Muscle layer of colon (tissue), 2 donors: ENCODE data around the gene MGLL.

Experiments
- H3K27ac ChIP-seq: one replicate; pipeline ENCODE4 v1.7.0; 2013; ENCODE audit warnings: low read depth, mild to moderate bottlenecking, low read length, moderate library complexity
- H3K27me3 ChIP-seq, 2 donors: one replicate each; pipeline ENCODE4 v1.7.0; 2013; ENCODE audit warnings: low read length in 2 of 2, mild to moderate bottlenecking in 2 of 2; ENCODE audit not compliant: insufficient read depth in 2 of 2, control insufficient read depth in 1 of 2
- H3K36me3 ChIP-seq: one replicate; pipeline ENCODE4 v1.7.0; 2013; ENCODE audit warnings: mild to moderate bottlenecking, low read length; ENCODE audit not compliant: insufficient read depth
- H3K4me1 ChIP-seq: one replicate; pipeline ENCODE4 v1.7.0; 2013; ENCODE audit warnings: mild to moderate bottlenecking, low read length; ENCODE audit not compliant: insufficient read depth
- H3K4me3 ChIP-seq, 2 donors: one replicate each; pipeline ENCODE4 v1.7.0; 2013; ENCODE audit warnings: low read length in 2 of 2, low read depth in 1 of 2, mild to moderate bottlenecking in 1 of 2, moderate library complexity in 1 of 2
- H3K9ac ChIP-seq: one replicate; pipeline ENCODE4 v1.7.0; 2013; ENCODE audit warnings: low read length
- H3K9me3 ChIP-seq: one replicate; pipeline ENCODE4 v1.7.0; 2013; ENCODE audit warnings: mild to moderate bottlenecking, low read length
- donor health status: abdominal sarcoma.
- donor health status: Adenocarcinoma of cecum.

Gene MGLL

GRCh38 chr3:127676921-127677351 is 145.4 kb downstream of the MGLL start:
- Histone ChIP-seq H3K27ac (no peak overlapping the region), H3K9me3 (no peaks in the 10 kb centered on the region), H3K4me3 (no peak overlapping the region), H3K27me3 (no peaks in the 10 kb centered on the region), H3K4me1 (peaks cover 5% of the 10 kb centered on the region), H3K9ac (no peak overlapping the region), H3K36me3 (peaks cover 33% of the 10 kb centered on the region)

DNA sequence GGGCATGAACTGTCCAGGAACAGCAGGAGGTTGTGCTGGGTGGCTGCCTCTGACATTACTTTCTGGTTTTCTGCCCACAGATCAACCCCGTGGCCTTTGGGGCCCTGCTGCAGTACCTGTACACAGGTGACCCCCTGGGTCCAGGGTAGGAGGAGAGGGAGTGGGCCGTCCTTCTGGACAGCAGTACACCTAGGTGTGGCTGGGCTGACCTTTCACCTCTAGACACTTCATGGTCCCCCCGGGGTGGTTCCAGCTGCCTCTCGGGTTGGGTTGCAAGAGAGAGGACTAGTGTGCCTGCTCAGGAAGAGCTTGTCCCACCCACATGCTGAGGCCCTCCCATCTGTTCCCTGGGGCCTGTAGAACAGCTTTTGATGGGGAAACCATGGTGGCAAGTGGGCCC is 145.9 kb downstream of the MGLL start:
- H3K9me3 ChIP-seq: no peaks in the 10 kb centered on the region
- peaks cover 10% of the 10 kb centered on the region for H3K4me1 ChIP-seq
- no peak overlapping the region for H3K4me3 ChIP-seq
- no peak overlapping the region for H3K27ac ChIP-seq
- H3K36me3 ChIP-seq: peaks cover 33% of the 10 kb centered on the region
- no peak overlapping the region for H3K9ac ChIP-seq
- H3K27me3 ChIP-seq: no peaks in the 10 kb centered on the region

GRCh38 chr3:127675651-127676391 is 146.5 kb downstream of the MGLL start:
- Histone ChIP-seq H3K4me3 (no peak overlapping the region), H3K9me3 (no peaks in the 10 kb centered on the region), H3K27ac (no peak overlapping the region), H3K27me3 (no peaks in the 10 kb centered on the region), H3K4me1 (peaks cover 11% of the 10 kb centered on the region), H3K9ac (no peak overlapping the region), H3K36me3 (peaks cover 33% of the 10 kb centered on the region)

DNA sequence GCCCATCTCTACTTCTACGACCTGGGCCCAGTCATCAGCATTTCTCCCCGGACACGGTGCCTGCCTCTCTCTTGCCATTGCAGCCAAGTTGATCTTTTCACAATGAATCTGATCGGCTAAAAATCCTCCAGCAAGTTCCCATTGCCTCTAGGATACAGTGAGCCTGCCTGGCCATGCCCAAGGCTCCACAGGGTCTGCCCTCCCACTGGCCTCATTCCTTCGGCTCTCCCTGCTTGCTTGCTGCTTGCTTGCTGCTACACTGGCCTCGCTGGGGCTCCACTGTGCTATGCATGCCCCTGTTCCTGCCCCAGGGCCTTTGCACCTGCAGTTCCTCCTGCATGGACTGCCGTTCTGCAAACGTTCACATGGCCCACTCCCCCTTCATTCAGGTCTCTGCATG is 147.5 kb downstream of the MGLL start:
- H3K9ac ChIP-seq: no peak overlapping the region
- H3K27ac ChIP-seq: no peak overlapping the region
- no peaks in the 10 kb centered on the region for H3K27me3 ChIP-seq
- no peak overlapping the region for H3K4me3 ChIP-seq
- H3K9me3 ChIP-seq: no peaks in the 10 kb centered on the region
- peaks cover 11% of the 10 kb centered on the region for H3K4me1 ChIP-seq
- H3K36me3 ChIP-seq: peaks cover 33% of the 10 kb centered on the region

DNA sequence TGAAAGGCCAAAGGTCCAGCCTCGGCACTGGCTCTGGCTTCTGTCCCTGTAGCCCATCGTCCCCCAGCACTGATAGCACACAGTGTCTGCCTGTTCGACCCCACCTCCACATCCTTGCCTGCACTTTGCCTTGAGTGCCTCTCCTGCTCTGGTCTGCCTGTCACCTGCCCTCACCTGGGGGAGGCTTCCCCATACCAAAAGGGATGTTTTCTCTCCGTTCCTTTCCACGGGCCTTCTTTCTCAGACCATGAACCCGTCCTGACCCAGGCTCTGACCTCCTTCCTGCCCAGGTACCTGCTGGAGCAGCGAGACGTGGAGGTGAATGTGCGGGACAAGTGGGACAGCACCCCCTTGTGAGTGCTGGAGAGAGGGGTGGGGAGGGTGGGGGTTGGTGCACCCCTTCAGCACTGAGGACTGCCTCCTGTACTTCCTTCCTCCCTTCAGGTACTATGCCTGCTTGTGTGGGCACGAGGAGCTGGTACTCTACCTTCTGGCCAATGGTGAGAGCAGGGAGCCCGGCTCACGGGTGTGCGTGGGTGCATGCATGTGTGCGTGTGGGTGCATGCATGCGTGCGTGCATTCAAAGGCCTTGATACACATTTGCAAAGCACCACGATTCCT is 148.1 kb downstream of the MGLL start:
- Histone ChIP-seq H3K4me1 (peaks cover 11% of the 10 kb centered on the region), H3K27ac (no peak overlapping the region), H3K4me3 (peak overlapping the region in 1 of 2 donors; percentile 62), H3K27me3 (no peaks in the 10 kb centered on the region), H3K36me3 (peaks cover 33% of the 10 kb centered on the region), H3K9ac (peak overlapping the region; percentile 64), H3K9me3 (no peaks in the 10 kb centered on the region)

DNA sequence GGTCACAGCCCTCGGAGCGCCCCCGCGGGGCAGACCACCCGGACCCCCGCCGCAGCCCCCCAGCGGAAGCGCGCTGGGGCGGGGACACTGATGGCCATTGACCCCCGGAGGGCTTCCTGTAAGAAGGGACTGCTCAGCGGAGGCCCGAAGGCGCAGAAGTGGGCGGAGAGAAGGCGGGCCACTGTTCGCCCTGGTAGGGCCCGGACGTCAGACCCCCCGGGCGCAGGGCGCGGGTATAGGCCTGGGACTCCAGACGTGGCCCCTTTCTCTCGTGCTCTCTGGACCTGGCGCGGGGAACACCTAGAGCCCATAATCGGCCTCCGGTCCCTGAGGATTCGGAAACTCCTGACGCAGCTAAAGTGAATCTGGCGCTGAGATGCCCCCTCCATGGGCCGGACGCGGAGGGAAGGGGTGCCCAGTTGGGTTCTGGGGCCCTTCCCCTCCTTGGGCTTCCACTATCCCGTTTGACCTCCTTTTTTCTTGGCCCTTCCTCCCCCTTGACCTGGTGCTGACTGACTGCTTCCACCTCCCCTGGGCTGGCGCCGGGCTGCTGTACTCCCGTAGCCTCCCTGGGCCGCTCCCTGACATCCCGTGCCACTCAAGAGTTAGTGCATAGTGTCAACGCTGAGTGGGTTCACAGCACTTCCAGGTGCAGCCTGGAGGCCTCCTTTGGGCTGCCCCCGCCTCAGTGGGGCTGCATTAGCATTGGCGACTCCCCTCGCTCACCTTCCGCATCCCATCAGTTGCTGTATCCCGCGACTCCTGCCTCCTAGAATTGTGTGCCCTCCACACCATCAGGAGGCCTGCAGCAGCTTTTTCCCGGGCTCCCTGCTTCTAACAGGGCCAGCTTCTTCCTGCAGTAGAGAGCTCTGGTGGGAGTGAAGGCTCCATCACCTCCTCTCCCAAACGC is 148.9 kb downstream of the MGLL start:
- H3K9ac ChIP-seq: peak overlapping the region; percentile 64
- H3K4me3 ChIP-seq: peak overlapping the region; percentile 62 to 99
- peaks cover 11% of the 10 kb centered on the region for H3K4me1 ChIP-seq
- H3K9me3 ChIP-seq: no peaks in the 10 kb centered on the region
- H3K27me3 ChIP-seq: no peaks in the 10 kb centered on the region
- H3K36me3 ChIP-seq: peaks cover 26% of the 10 kb centered on the region
- H3K27ac ChIP-seq: peak overlapping the region; percentile 88

- Histone ChIP-seq H3K27me3 (no peaks in the 10 kb centered on the region), H3K4me1 (peaks cover 11% of the 10 kb centered on the region), H3K27ac (peak within 1 kb of the TSS; percentile 88), H3K36me3 (peaks cover 19% of the 10 kb centered on the region), H3K9me3 (no peaks in the 10 kb centered on the region), H3K4me3 (peak within 1 kb of the TSS; percentile 67 to 99), H3K9ac (peak within 1 kb of the TSS; percentile 65)
These were observed 149.7 kb downstream of the MGLL start, which contains the start of gene ABTB1 for GRCh38 chr3:127672429-127673190. Gene ABTB1 (plus strand): TSS chr3:127672952. CDS start chr3:127673026, 74 bp downstream.

GRCh38 chr3:127671523-127672428 is 150.5 kb downstream of the MGLL start:
- Histone ChIP-seq H3K4me3 (peak overlapping the region; percentile 67 to 75), H3K4me1 (peaks cover 11% of the 10 kb centered on the region), H3K9me3 (no peaks in the 10 kb centered on the region), H3K36me3 (peaks cover 13% of the 10 kb centered on the region), H3K9ac (peak overlapping the region; percentile 65), H3K27ac (peak overlapping the region; percentile 76), H3K27me3 (no peaks in the 10 kb centered on the region)

DNA sequence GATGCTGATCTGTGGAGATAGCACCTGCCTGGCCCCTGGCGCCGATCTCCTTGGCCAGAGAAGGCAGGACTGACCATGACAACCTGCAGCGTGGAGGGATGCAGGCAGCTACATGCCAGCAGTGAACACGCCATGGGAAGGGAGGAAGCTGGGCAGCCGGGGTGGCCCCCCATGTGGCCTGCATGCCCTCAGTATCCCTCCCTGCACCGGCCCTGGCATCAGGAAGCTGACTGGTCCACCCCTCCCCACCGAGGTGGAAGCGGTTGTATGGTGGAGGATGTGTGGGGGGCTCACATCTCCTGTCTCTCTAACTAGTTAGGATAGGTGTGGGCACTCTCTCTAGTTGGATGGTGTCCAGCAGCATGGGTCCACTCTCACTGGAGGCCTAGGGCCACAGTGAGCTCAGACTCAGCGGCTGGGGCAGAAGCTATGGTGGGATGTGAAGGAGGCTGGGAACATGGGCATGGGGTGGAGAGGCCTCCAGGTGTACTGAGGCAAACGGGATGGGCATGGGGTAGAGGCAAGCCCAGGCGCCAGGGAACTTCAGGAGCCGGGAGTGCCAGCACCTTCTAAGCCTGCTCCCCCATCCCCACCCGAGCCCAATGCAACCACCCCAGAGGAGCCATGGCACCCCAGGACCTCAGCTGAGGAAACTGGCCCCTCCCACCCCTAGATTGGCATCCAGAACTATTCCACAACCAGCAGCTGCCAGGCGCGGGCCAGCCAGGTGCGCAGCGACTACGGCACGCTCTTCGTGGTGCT is 151.4 kb downstream of the MGLL start:
- Histone ChIP-seq H3K4me1 (peaks cover 11% of the 10 kb centered on the region), H3K9me3 (no peaks in the 10 kb centered on the region), H3K27me3 (no peaks in the 10 kb centered on the region), H3K4me3 (no peak overlapping the region), H3K36me3 (peaks cover 5% of the 10 kb centered on the region), H3K27ac (no peak overlapping the region), H3K9ac (no peak overlapping the region)

GRCh38 chr3:127670229-127670559 is 152.1 kb downstream of the MGLL start:
- H3K9ac ChIP-seq: no peak overlapping the region

More at GRCh38 chr3:127670229-127670559, 152.1 kb downstream of the MGLL start:
- Histone ChIP-seq H3K36me3 (no peaks in the 10 kb centered on the region), H3K27me3 (no peaks in the 10 kb centered on the region), H3K4me3 (no peak overlapping the region), H3K27ac (no peak overlapping the region), H3K9me3 (no peaks in the 10 kb centered on the region), H3K4me1 (peaks cover 11% of the 10 kb centered on the region)
